ENCODE data around the gene RGS13.
"Not testable (repeated sequence)": the region's sequence is repeated elsewhere in the genome, so short reads cannot be mapped to it uniquely, and the experiment has no call there.

The RGS13 gene

DNA sequence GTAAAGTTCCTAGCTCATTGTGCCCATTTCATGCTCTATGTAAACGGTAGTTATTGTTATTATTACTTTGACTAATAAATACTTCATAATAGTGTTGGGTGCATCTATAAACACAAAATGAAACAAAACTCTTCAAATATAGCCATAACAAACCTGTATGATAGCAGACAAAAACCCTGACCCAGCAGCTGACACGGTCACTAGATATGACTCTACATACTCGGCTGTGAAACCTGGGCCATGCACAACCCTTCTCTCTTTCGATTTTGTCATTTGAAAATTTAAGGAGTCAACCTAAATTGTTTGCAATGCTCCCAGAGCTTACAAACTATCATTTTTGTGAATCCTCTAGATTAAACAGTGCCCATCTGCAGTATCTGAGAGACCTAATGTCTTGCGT, 8.0 kb upstream of the RGS13 start:
- DNase-seq, result no peak

DNA sequence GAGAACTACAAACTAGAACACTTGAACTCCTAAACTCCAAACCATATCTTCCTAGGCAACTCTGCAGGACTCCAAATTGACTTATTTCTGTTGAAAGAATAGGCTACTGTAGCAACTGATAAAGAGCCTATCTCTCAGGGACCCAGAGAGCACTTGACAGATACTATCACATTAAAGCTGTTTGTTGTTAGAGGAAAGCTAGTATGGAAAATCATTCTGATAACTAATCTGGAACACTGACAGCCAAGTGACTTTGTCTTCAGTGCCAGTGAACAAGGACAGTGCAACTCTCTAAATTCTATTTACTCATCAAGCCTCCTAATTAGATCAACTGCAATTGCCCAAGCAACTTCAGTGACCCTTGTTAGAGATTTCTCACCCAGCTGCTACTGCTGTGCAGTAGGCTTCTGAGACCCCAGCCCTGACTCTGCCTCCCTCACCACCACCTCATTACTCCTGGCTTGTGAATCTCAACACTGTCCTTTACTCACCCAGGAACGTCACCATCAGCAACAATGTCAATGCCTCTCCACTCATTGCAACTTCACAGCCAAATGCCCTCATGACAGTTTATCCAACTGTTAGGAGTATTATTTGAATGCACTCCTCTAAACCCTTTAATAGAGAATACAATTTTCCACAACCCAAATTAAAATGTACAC, 7.4 kb upstream of the RGS13 start:
- DNase-seq, result no peak

DNA sequence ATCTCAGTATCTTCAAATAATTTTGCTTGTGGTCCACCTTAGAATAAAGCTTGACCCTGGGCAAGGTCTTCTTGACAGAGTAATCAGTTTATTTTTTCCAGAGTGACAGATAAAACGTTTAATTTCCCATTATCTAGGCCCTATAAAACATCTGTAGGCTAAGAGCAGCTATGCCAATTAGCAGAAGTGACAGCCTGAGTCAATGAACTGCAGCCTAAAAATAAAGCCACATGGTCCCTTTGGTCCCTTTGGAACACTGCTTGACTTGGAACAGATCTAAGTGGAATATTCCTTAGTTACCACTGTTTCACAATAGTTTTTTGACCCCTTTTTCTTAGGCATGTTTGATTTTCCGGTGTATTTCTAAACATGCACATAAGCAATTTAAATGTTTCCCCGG, 6.3 kb upstream of the RGS13 start:
- no peak for DNase-seq

DNA sequence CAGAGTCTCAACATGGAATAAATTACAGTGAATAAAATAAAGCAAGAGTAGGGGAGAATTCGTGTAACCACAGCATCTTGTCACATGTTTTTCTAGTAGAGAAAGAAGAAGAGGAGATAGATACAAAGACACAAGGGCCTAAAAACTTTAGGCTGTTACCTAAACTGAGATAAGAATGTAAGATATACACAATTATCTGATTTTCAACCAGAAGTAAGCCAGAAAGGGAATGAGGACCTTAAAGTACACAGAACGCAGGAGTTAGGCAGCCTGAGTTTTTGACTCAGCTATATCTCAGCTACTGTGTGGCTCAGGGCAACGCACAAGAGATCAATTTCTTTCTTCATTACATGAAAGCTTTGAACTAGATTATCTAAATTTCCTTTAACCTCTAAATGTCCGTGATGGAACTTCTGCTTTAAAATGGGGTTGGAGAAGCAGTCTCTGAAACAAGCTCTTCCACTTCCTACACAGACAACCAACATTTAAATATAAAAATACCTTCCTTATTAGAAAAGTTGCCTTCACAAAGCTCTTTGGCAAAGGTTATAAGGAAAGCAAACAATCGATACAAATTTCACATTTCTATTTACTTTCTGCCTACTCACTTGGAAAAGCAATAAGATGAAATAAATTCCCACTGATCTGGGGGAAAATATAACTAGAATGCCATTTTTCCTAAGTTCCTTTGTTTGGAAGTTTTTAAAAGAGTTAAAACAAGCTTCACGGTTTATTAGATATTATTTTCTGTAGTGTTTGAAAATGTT, 5.2 kb upstream of the RGS13 start:
- no peak for DNase-seq

DNA sequence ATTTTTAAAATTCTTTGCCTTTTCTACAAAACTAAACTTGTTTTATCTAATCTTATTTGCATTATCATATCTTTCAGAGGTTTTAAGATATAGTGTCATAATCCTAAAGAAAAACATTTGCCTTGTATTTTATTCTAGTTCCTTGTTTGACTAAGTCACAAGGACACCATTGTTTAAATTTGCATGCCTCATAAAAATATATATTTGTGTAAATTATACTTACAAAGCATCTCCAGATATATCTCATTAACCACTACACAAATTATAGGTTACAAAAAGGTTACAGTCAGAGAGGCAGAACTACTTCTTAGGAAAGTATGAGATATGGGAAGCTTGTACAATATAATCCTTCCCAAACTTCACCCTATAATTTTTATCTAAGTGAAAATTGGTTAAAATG, 4.2 kb upstream of the RGS13 start:
- DNase-seq, result no peak

DNA sequence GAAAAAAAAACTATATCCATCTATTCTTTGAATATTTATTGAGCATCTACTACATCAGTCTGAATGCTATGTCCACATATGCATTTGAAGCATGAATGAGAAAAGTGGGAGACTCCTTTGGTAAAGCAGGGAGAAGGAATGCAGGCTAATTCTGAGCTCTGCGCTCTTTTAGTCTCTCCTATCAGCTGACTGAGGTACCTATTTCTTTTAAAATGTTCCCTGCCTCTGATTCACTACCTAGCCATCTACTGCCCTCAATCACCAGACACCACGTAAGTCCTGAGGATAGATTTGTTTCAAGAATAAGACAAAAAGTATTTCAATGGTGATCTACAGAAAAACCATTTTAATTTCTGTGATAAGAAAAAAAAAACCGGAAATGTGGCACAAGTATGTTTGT, 3.8 kb upstream of the RGS13 start:
- no peak for DNase-seq

DNA sequence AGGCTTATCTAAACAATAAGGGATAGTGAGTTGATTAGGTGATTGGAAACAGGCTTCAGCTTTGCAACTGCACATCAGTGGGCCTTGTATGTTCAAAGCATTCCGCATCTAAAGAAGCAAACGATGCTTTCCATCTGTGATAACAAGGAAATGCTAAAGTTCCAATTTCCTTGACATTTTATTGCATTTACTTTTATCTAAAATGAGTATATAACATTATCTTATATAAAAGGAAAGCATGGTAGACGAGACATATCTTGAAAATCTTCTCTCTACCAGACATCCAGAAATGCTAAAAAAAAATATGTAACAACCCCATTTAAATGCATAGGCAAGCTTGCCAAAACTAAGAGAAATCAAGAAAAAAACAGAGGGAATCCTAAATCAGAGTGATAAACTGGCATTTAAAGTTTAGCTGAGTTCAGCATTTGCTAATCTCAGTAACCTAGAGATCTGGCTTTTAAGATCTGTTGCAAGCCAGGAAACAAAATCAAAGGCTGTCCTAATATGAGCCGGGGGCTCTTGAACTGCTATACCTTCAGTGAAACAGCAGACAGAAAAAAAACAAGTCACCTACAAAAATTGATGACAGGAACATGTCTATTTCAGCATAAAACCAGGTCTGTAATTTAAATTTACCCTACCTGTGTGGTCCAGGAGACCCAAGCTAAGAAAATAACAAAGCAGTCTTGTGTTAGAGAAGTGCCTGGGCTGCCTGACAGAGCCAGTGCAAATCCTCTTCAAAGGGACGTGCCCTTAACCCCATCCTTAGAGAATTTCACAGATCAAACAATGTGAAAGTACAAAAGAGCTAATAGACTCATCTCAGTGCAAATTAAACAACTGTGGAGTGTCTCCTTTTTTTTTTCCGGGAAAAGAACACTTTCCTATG, 3.1 kb upstream of the RGS13 start:
- no peak for DNase-seq

DNA sequence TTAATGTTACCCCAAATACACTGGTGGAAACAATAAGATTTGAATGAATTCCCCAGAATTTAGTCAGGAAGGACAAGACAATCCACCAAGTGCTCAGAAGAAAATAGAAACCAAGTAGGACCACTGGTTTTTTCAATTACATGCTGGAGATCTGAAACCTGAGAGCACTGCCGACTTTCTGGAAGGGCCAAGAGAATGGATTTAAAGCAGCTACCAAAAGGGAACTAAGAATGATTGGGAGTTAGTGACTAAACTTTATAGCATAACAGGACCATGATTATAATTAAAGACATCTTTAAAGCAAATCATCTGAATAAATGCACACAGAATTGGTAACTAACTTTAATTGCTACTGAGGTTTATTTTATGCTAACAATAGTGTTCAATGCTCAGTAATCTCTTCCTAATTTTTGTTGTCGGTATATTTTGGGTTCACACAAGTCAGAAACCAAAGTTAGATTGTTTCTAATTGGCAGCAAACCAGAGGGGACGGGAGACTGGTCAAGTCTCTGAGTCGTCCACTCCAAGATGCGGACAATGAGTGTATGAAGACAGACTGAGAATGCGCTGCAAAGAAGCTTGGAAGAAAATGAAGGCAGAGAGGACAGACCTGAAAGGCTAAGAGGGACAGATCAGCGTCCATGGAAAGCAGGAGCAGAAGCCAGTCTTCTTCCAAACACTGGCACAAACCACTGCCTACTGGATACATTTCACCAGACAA, 2.3 kb upstream of the RGS13 start:
- DNase-seq, result no peak

DNA sequence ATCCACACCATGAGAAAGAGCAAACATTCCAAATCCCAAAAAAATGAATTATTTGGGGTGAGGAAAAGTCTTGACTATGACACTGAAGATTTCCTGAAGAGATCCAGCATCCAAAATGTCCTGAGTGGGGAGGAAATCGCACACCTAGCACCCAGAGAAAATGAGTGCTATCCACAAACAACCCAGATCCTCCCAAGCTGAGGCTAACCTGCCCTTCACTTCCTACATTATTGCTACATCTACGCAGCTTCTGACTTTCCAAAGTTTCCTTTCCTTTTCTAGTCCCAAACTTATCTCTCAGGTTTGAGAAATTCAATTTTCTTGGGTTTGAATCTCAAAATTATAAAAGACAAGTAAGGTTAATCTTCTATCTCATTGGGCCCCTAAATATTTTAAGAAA, 906 bp upstream of the RGS13 start:
- DNase-seq, result no peak

DNA sequence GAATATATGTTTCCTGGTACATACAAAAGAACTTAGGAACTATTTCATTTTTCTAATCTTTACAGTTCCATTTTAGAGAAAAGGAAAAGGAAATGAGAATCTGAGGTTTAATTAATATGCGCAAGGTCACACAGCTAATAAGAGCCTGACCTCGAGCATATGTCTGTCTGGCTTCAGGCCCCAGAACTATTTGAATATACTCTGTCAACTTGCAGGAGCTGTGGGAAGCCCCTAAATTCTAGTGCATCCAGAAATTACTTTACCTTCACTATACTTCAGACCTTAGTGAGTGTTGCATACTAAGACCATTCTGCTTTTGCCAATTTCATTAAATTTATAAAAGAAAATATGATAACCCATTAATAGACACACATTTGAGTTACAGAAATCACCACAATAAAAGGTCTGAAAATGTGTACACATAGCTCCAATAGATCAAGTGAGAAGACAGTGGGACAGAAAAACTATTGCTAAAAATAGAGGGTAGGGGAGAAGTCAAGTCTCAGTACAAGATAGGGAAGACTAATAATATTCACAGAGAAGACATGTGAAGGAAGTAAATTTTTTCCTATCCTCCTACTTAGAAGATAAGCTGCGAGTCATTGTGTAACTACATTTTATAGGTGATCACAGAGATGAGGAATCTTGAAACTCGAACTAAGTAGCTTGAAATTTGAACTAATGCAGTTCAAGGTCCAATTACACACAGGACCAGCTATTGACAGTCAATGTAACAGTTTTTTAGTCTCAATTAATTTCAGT, 3.8 kb downstream of the RGS13 start:
- no peak for DNase-seq

DNA sequence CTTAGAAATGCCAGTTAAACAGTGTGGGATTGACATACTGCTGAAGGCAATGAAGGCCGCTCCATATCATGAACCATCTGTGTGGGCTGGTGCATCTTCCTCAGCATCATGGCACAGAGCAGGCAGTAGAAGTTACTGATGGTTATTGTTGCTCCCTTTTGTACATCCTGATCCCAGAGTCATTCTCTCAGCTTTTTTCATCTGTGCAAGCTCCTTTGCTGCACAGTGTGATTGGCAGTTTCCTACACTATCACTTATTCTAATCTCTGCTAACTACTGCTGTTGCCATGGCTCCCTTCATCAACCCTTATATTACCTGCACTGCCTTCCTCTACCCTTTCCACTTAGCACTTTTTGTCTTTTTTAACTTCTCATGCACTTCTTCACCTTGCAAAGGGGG, 16.2 kb downstream of the RGS13 start:
- DNase-seq, result no peak

DNA sequence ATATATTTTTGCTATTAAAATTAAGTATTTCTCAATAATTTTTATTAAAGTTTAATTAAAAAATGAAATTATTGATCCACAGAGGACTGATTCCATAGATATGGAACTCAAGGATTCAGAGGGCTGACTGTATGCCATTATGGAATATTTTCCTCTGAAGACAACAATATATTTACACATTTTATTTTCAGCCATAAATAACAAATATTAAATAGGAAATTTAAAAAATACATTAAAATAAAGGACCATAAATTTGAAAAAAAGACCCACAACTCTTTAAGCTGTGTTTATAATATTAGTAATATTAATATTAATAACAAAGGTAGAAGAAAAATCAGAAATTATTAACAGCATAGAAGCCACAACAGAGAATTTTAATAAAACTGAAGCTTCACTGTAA, 18.2 kb downstream of the RGS13 start:
- DNase-seq, result no peak

DNA sequence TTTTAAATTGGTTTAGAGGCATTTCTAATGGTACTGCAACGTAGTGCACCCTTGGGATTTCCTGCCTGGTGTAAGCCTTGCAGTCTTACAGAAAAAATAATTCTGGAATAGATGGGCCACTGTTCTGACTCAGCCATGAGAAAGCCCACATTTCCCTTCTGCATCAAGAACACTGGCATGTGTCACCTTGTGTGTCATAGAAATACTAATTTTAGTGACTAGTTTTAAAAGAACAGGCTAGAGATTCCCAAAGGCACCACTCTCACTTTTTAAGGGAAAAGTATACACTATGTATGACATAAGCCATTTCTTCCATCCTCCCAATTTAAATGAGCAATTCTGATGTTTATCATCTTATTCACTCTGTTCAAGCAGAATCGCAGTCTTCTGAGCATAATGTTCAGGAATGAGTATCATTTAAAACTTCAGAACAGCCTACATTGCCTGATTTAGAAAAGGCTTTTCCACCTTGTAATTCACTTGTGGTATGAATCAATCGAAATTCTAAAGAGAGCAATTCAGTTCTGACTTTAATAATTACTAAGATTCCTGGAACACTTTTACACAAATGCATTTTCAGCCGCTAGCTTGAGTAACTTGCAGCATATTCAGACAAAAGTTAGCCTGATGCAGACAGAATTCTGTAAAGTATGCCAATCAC, 18.8 kb downstream of the RGS13 start:
- no peak for DNase-seq

DNA sequence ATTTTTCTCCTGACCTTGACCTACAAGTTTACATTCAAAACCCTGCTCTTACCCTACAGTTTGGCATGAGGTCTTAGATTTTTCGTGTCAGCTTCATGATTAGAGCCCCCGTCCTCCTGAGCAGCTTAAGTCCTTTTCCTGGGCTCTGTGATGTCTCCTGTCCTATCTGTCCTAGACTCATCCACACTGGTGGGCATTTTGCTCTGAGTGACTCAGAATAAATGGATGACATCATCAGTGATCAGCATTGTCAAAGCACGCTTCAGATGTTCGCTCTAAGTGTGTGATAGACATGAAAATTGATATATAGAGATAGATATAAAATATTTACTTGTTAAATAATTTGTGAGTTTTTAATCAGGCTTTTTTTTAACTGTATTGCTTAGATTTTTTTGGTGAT, 21.8 kb downstream of the RGS13 start:
- DNase-seq, result no peak

DNA sequence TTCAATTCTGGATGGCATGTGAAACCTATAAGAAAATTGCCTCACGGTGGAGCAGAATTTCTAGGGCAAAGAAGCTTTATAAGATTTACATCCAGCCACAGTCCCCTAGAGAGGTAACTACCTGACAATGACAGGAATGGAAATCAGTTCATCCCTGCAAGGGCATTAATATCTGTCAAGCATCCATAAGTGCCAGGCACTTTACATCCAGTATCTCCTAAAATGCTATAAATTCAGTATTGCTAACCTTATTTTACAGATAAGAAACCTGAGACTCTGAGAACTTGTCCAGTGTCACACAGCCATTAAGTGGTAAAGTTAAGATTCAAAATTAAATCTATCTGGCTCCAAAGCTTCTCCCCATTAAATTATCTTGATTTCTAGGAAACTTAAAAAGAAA, 22.3 kb downstream of the RGS13 start:
- no peak for DNase-seq

DNA sequence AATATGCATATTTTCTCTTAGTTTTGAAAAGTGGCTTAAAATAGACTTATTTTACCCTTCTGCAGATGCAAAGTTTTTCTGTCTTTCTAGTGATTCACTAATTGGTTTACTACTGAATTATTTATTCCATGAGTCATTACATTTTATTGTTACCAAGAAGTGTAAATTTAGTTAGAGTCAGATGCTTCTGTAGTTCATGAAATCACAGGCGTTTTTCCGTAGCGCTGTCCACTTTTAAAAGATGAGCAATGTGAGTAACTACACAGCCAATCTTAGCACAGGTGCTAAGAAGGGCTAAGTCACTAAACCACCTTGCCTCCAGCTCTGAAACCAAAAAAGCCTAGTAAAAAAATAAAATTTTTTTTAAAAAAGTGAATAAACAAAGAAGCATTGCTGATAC, 24.7 kb downstream of the RGS13 start:
- DNase-seq, result no peak

DNA sequence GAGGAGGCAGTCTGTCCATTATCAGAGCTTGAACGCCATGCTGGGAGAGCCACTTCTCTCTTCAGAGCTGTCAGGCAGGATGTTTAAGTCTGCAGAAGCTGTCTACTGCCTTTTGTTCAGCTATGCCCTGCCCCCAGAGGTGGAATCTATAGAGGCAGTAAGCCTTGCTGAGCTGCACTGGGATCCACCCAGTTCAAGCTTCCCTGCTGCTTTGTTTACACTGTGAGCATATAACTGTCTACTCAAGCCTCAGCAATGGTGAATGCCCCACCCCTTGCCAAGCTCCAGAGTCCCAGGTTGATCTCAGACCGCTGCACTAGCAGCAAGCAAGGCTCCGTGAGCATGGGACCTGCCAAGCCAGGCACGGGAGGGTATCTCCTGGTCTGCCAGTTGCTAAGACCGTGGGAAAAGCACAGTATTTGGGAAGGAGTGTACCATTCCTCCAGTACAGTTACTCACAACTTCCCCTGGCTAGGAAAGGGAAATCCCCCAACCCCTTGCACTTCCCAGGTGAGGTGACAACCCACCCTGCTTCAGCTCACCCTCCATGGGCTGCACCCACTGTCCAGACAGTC, 32.5 kb downstream of the RGS13 start:
- DNase-seq, result no peak

DNA sequence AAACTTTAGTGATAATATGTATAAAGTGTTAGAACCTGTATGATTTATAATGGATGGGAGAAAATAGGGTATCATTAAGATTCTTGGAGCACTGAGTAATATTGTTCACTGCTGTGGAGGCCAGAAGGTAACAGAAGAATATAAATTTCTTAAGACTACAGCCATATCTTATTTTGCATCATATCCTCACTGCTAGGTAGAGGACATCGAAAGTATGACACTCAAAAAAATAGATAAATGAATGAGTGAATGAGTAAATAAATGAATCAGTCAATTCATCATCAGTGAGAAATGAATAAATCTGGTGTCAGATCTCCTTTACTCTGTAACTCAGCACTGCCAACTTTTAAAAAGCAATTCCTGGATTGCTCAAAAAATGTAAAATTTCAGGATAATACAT, 33.2 kb downstream of the RGS13 start:
- no peak for DNase-seq

DNA sequence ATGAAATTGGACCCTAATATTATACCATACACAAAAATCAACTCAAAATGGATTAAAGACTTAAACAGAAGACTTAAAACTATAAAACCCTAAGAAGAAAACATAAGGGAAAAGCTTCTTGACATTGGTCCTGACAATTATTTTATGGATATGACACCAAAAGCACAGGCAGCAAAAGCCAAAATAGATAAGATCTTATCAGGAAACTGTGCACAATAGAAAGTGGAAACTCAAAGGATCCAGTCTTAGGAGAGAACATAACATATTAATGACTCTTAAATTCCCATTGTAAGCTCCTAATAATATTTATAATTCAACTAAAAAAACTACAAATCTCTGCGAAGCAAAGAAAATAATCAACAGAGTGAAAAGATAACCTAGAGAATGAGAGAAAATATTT, 39.8 kb downstream of the RGS13 start:
- DNase-seq, result no peak

DNA sequence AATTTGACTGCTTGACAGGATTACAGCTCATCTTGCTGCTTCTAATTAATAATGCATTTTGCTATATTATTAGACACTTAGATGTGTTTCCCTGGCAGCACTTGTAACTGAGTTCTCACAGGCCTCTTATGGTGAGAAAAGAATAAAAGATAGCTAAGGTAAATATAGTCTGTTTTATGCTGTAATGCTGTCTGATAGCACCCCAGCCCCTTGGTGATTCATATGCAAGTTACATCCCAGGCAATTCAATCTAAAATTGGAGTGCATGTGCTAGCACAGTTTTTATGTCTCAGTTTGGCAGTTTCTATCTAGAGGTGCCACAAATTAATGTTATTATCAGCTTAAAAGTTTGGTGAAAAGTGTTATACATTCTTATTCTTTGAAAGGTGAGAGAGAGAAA, 42.2 kb downstream of the RGS13 start:
- no peak for DNase-seq

DNA sequence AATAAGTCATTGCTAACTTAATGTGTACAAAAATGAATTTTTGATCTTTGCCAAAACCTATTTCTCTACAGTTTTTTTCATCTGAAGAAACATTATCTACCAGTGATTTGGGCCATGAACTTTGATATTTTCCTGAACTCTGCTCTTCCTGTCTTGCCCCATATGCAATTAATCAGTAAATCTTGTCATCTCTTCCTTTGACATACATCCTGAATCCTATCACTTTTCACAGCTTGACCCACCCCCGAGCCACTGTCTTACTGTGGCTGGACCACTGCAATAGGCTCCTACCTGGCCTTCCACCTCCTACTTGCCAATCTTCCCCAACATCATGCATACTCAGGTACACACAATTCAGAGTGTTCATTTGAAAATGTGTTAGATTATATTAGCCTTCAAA, 46.4 kb downstream of the RGS13 start:
- DNase-seq, result no peak

DNA sequence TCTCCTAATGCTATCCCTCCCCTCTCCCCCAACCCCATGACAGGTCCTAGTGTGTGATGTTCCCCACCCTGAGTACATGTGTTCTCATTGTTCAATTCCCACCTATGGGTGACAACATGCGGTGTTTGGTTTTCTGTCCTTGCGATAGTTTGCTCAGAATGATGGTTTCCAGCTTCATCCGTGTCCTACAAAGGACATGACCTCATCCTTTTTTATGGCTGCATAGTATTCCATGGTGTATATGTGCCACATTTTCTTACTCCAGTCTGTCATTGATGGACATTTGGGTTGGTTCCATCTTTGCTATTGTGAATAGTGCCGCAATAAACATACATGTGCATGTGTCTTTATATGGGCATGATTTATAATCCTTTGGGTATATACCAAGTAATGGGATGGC, 47.1 kb downstream of the RGS13 start:
- not testable (repeated sequence) for DNase-seq

Data from NCI-H774 (cell line).